HG02642 (cell line): ENCODE measurements around the gene RFTN2.
"Not testable (repeated sequence)": the region's sequence is repeated elsewhere in the genome, so short reads cannot be mapped to it uniquely, and the experiment has no call there.

Experiments
- ATAC-seq: cut with Tn5 transposase; IDR thresholded peaks from one replicate; pipeline ENCODE4 v1.9.1; 2021; ENCODE audit warnings: mild to moderate bottlenecking; ENCODE audit not compliant: unreplicated experiment, poor library complexity

Gene RFTN2

GRCh38 chr2:197606180-197606579, 69.2 kb downstream of the RFTN2 start:
- peak; percentile 81 for ATAC-seq

- ATAC-seq, result peak; percentile 25
Observed at GRCh38 chr2:197604117-197604860, 71.1 kb downstream of the RFTN2 start.

DNA sequence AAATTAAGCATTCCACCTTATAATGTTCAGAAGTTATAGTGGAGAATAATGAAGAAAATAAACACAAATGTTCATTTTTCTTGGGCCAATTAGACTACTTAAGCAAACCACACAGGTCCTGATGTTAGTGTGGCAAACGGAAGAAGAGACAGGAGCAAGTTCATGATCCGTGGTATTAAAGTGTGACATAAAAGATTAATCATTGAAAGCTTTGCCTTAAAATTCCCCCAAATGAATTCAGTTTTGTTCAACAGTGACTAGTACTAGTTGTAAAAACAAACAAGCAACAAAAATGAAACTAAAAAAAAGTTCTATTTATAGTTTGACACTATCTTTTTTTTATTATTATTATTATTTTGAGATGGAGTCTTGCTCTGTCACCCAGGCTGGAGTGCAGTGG, 73.7 kb downstream of the RFTN2 start:
- no peak for ATAC-seq

GRCh38 chr2:197600306-197600705, 75.1 kb downstream of the RFTN2 start:
- ATAC-seq, result no peak

- ATAC-seq, result peak; percentile 62
Observed at GRCh38 chr2:197599285-197599965, 76.0 kb downstream of the RFTN2 start.

- no peak for ATAC-seq
Observed at GRCh38 chr2:197598450-197598849, 76.9 kb downstream of the RFTN2 start.

GRCh38 chr2:197597166-197597565, 78.2 kb downstream of the RFTN2 start:
- no peak for ATAC-seq

DNA sequence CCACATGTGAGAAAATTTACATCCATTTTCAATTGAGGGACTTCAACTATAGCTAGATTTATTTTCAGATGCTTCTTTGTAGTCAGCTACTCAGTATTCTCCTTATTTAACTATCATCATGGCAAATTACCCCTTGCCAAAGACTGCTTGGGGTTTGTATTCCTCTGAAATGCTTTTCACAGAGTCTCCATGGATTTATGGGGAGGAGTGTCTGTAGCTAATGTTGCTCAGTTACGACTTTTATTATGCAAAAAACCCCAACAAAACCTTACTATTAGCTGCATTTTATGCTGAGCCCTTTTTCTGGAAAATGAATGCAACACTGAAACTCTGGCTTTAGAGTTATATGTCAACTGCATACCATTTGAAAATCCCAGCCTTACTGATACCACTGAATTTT, 78.6 kb downstream of the RFTN2 start:
- no peak for ATAC-seq

- ATAC-seq, result no peak
Observed at GRCh38 chr2:197591339-197592072, 83.9 kb downstream of the RFTN2 start.

GRCh38 chr2:197587255-197587654, 88.1 kb downstream of the RFTN2 start:
- not testable (repeated sequence) for ATAC-seq

- ATAC-seq, result not testable (repeated sequence)
Observed at GRCh38 chr2:197580166-197580565, 95.2 kb downstream of the RFTN2 start.

DNA sequence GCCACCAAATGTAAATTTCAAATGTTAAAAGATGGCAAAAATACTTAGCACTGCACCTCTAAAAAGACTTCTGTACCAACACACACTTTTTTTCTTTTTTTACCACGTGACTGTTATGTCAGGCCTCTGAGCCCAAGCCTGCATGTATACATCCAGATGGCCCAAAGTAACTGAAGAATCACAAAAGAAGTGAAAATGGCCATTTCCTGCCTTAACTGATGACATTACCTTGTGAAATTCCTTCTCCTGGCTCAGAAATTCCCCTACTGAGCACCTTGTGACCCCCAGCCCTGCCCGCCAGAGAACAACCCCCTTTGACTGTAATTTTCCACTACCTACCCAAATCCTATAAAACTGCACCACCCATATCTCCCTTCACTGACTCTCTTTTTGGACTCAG, 97.1 kb downstream of the RFTN2 start:
- not testable (repeated sequence) for ATAC-seq

- no peak for ATAC-seq
Observed at GRCh38 chr2:197577446-197577845, 97.9 kb downstream of the RFTN2 start.

DNA sequence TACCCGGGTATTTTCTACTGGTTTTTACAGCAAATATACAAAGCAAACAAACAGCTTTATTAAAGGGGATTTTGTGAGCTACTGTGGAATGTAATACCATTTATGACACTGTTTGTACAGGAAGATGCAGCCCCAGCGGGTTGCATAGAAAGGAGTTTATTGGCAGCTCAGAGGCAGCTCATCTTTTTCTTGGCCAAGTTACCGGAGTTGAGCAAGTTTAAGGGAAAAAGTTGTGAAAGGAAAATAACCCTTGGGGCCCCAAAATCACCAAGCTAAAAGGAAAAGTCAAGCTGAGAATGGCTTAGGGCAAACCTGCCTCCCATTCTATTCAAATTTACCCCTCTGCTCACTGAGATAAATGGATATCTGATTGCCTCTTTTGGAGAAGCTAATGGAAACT, 98.8 kb downstream of the RFTN2 start:
- ATAC-seq, result no peak

DNA sequence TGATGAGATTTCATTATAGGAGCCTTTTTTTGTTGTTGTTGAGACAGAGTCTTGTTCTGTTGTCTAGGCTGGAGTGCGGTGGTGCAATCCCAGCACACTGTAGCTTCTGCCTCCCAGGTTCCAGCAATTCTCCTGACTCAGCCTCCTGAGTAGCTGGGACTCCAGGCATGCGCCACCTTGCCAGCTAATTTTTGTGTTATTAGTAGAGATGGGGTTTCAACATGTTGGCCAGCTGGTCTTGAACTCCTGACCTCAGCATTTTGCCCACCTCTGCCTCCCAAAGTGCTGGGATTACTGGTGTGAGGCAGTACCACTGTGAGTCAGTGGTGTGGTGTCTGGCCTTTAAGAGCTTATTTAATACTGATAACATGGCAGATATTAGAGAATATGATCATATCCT, 99.4 kb downstream of the RFTN2 start:
- ATAC-seq, result no peak

- ATAC-seq, result no peak
Observed at GRCh38 chr2:197573608-197574007, 101.8 kb downstream of the RFTN2 start.

GRCh38 chr2:197571627-197572271, 103.6 kb downstream of the RFTN2 start:
- ATAC-seq, result no peak

GRCh38 chr2:197560146-197560665, 115.2 kb downstream of the RFTN2 start:
- no peak for ATAC-seq

DNA sequence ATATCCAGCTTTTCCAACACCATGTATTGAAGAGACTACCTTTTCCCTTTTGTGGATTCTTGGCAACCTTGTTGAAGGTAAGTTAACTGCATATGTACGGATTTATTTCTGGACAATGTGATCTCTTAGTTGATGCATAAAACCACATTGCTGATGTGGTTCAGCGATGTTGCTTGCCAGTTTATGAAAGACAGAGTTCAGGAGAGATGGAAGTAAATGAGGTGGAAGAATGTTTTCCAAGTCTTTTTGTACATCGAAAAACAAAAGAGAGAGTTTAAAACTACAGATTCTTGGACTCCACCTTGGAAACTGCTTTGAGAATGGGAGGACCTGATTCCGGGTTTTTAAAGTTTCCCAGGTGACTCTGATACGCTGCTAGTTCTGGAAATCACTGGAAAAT, 115.7 kb downstream of the RFTN2 start:
- ATAC-seq, result no peak

GRCh38 chr2:197558393-197558792, 117.0 kb downstream of the RFTN2 start:
- ATAC-seq, result no peak

DNA sequence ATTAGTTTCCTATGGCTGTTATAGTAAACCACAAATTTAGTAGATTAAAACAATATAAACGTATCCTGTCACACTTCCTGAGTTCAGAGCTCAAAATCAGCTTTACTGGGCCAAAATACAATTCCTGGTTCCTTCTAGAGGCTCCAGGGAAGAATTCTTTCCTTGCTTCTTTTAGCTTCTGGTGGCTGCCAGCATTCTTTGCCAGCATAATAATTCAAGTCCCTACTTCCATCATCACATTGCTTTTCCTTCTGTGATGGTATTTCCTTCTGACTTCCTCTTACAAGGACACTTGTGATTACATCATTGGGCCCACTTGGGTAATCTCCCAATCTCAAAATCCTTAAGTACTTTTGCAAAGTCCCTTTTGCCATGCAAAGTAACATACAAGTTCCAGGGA, 118.9 kb downstream of the RFTN2 start:
- ATAC-seq, result no peak
